HG03457 (cell line): ENCODE results near the gene KCNK13.
"Not testable (repeated sequence)": the region's sequence is repeated elsewhere in the genome, so short reads cannot be mapped to it uniquely, and the experiment has no call there.

ENCODE experiments used
- ATAC-seq: cut with Tn5 transposase; IDR thresholded peaks from one replicate; pipeline ENCODE4 v1.9.1; 2021; ENCODE audit warnings: moderate number of reproducible peaks; ENCODE audit not compliant: unreplicated experiment

Gene KCNK13

DNA sequence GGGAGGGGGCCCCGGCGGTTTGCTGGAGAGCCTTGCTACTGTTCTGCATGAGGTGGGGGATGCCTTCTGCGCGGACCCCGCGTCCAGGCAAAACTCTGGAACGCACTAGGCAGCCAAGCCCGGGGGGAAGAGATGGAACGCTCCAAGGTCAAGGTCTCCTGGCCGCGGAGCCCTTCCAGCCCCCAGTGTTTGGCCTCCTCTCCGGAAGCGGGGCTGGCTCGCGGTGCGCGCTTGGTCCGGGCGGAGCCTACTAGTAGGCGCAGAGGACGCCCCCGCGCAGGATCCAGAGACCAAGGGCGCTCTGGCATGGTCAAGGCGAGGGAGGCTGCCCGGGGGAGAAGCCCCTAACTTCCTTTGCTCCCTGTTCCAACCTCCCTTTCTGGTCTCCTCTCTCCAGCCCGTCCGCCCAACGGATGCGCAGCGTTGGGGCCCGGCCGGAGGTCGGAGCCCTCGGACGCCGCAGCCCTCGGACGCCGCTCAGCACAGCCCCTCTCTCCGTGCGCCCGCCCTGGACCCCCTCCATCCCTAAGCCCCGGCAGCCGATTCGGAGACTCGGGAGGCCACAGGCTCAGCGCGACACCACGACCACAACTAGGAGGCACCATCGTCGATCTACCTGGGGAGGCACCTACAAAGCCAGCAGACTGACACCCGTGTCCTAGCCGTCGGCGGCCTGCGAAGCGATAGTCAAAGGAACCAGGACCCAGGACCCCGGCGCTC, 669 bp upstream of the KCNK13 start:
- peak; percentile 15 for ATAC-seq

DNA sequence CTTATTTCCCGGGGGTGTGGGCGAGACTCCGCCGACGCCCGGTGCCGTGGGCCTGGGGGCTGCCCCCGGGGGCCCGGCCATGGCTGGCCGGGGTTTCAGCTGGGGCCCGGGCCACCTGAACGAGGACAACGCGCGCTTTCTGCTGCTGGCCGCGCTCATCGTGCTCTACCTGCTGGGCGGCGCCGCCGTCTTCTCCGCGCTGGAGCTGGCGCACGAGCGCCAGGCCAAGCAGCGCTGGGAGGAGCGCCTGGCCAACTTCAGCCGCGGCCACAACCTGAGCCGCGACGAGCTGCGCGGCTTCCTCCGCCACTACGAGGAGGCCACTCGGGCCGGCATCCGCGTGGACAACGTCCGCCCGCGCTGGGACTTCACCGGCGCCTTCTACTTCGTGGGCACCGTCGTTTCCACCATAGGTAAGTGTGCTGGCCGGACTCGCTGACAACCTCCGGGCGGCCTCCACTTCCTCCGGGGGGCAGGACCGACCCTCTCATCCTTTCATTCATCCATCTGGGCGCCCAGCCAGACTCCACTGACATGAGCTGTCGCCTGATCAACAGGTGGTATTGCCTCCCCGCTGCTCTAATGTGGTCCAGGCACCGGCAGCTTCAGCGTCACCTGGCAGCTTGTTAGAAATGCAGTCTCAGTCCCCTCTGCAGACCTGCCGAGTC, 467 bp downstream of the KCNK13 start:
- no peak for ATAC-seq

DNA sequence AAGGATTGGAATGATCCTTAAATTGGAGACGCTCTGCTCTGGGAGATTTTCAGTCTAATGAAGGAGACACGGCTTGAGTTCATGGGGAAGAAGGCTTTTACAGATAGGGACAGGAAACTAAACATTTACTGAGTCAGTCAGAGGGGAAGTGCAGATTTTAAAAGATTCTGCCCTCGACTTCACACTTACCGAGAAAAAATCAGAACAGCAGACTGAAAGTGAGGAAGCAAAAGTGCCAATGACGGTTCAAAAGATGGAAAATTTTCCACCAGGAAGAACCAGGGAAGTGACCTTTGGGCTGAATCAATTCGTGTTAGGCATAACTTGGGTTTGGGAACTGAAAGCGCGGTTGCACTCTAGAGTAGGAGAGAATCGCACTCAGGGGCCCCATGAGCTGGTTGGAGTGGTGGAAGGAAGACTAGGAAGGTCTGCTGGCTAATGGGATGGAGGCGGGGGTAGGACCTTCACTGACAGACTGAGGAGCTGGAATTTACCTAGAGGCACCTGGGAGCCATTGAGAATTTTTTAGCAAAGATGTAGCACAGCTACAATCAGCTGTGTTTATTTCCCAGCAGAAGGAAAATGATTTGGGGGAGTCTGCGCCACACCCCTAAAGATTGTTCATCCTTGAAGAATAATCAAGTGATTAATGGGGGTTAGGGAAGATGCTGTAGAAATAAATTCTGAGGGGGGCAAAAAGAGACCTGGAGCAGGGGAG, 1.2 kb downstream of the KCNK13 start:
- no peak for ATAC-seq

- no peak for ATAC-seq
Observed at GRCh38 chr14:90072350-90072749, 10.6 kb downstream of the KCNK13 start.

DNA sequence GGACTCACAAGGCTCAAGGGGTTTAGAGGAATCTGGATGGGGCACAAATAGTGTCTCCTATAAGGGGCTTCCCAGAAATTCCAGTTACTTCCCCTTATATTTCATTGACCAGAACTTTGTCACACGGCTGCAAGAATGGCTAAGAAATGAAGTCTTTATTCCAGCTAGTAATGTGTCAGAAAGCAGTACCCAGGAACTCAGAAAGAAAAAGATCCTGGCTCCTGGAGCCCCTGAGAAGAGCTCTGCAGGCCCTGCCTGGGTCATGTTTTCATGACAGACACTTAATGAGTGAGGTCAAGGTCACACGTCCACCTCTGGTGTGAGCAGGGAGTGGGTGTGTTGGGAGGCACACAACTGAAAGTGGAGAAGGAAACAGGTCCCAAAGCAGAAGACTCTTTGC, 17.8 kb downstream of the KCNK13 start:
- ATAC-seq: no peak

DNA sequence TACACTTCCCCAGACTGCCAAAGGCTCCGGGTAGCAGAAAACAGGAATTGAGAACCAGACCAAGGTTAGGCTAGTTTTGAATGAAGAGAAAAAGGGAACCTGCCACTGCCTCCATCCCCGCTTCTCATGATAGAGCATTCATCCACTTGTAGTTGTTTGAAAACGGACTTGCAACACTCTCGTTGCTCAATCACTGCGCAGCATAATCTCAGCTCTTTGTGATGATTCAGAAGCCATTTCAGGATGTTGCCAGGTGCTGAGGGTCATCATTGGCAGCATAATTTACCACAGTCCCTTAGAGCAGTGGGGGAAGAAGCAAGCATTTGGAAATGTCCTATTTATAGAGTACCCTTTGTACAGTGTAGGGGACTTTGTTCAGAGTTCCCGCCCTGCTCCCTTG, 25.6 kb downstream of the KCNK13 start:
- ATAC-seq: no peak

GRCh38 chr14:90088176-90088575, 26.4 kb downstream of the KCNK13 start:
- no peak for ATAC-seq

DNA sequence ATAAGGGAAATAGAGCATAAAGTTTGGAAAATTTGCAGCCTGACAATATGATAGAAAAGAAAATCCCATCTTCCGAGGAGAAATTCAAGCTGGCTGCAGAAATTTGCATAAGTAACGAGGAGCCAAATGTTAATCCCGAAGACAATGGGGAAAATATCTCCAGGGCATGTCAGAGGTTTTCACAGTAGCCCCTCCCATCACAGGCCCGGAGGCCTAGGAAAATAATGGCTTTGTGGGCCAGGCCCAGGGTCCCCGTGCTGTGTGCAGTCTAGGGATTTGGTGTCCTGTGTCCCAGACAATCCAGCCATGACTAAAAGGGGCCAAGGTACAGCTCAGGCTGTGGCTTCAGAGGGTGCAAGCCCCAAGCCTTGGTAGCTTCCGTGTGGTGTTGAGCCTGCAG, 27.7 kb downstream of the KCNK13 start:
- not testable (repeated sequence) for ATAC-seq

GRCh38 chr14:90091393-90091792, 29.6 kb downstream of the KCNK13 start:
- ATAC-seq: no peak

GRCh38 chr14:90093942-90094595, 32.3 kb downstream of the KCNK13 start:
- no peak for ATAC-seq

DNA sequence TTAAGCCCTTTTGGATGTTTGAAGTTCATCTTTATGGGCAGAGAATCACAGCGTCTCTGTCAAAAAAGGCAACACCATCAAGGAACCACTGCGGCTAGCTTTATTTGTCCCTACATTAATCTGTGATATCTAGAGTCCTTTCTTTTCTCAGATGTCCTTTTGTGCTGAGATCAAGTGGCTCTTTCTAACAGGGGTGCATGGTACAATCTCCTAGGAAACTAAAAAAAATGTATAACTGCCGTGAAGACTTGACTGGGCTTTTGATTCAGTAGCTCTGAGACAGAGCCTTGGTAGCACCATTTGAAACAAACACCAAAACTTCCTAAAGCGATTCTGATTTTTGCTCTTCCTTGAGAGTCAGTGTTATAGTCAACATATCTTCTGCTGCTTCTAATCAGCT, 33.3 kb downstream of the KCNK13 start:
- no peak for ATAC-seq

- no peak for ATAC-seq
Observed at GRCh38 chr14:90096566-90096965, 34.8 kb downstream of the KCNK13 start.

- no peak for ATAC-seq
Observed at GRCh38 chr14:90103808-90104207, 42.0 kb downstream of the KCNK13 start.

- no peak for ATAC-seq
Observed at GRCh38 chr14:90105756-90106155, 44.0 kb downstream of the KCNK13 start.

GRCh38 chr14:90107789-90108188, 46.0 kb downstream of the KCNK13 start:
- no peak for ATAC-seq

GRCh38 chr14:90109858-90110257, 48.1 kb downstream of the KCNK13 start:
- no peak for ATAC-seq

GRCh38 chr14:90111895-90112534, 50.2 kb downstream of the KCNK13 start:
- no peak for ATAC-seq

DNA sequence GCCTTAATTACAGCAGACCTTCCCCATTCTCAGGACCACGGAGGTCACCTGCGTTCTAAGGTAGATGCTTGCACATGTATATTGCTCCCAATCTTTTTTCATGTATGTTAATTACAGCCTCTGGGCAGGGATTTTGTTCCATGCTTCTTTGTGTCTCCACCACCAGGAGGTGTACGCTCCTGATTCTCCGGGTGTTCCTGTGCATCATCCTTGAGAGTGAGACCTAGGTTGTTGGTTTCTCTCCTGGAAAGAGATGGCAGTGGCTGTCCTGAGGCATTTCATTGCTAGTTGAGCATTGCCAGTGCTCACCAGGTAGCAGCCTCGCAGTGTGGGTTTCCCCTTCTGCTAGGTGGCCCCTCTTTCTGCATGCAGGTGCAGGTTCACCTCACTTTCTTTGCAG, 52.8 kb downstream of the KCNK13 start:
- no peak for ATAC-seq

DNA sequence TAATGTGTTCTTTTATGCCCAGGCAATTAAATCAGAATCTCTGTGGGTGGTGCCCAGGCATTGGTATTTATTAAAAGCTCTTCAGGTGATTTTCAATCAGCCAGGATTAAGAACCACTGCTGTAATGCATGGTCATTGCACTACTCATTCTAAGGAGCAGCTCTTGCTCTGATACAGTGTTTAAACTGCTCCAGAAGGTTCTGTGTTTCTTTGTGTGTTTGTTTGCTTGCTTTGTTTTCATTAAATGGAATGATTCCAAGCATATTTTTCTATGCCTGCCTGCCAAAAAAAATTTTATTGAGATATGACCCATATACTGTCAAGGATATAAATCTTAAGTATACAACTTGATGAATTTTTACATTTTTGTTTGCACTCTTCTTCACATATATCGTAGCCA, 54.0 kb downstream of the KCNK13 start:
- no peak for ATAC-seq

DNA sequence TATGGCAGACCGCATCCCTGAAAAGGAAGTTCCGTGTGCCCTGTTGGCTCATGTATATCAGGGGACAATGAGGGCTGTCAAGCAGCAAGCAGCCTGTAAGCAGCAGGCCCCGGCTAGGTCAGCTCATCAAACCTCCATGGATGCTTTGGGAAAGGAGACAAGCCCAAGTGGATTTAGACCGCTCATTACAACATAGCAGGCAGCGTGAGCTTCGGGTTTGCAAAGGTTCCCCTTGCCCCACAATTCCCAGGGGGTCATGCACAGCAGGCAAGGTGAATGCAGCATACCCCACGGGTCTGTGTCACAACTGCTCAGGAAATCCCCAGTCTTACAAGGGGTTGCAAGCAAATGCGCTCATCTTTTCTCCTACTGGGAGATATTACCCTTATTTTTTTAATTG, 54.6 kb downstream of the KCNK13 start:
- ATAC-seq: no peak

DNA sequence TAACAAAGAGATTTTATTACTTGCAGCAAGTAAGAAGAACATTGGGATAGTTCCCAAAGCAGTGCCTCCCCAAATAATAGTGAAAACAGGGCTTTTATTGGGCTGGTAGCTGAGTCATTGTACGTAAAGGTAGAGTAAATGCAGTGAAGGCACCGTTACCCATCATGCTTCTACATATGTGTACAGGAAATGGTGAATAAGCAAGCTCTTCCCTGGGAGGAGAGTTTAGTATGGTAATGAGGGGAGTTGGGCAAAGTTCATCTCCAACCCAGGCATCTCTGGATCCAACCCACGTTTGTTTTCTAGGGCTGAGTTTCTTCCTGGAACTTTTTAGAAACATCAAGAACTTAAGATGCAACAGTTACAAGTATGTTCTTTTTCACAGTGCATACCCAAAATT, 56.2 kb downstream of the KCNK13 start:
- ATAC-seq: no peak
